Measurements from ENCODE around the gene MIPOL1. TPM values are rescaled to one million over a fixed set of nuclear protein-coding genes. Genes with fewer than 3 reads are reported as not detected.
A peak's percentile ranks its signal among the peaks of the same experiment; 100 is the strongest.

MIPOL1 gene
- total and polyA plus RNA-seq, 2 of the 13 experiments (the other 11 are each of a cell fraction or from before 2014, with no cell fraction given): 8.6 to 34.2 TPM

DNA sequence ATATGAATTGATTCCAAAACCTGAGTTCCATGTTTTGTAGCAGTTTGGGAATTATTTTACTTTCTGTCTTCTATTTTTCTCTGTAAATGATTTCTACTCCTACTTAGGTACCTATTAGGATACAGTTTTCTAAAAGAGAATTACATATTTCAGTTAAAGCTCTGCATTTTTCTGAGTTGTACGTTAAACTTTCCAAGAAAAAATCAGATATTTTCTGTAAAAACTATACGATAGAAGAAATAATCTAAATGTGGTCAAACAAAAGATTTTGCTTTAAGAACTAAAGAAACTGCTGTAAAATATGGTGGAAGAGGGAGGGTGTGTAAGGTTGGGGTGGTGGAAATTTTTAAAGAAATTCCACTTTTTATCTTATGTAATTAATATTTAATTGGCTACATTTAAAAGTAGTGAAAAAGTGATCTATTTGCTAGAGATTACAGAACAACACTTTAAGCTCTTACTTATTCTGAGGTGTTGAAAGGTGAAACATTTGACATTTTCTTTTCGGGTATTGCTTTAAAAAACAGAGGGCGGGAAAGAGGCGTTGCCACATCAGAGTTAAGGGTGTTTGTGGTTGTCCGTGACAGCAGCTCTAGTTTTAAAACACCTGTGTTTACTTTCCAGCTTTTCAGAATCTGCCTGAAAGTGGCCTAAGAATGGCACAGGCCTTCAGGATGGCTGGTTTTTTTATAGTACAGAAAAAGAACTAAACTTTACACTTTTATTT lies 187.3 kb downstream of the MIPOL1 start (continued):
- TF ChIP-seq, protein P1, sequence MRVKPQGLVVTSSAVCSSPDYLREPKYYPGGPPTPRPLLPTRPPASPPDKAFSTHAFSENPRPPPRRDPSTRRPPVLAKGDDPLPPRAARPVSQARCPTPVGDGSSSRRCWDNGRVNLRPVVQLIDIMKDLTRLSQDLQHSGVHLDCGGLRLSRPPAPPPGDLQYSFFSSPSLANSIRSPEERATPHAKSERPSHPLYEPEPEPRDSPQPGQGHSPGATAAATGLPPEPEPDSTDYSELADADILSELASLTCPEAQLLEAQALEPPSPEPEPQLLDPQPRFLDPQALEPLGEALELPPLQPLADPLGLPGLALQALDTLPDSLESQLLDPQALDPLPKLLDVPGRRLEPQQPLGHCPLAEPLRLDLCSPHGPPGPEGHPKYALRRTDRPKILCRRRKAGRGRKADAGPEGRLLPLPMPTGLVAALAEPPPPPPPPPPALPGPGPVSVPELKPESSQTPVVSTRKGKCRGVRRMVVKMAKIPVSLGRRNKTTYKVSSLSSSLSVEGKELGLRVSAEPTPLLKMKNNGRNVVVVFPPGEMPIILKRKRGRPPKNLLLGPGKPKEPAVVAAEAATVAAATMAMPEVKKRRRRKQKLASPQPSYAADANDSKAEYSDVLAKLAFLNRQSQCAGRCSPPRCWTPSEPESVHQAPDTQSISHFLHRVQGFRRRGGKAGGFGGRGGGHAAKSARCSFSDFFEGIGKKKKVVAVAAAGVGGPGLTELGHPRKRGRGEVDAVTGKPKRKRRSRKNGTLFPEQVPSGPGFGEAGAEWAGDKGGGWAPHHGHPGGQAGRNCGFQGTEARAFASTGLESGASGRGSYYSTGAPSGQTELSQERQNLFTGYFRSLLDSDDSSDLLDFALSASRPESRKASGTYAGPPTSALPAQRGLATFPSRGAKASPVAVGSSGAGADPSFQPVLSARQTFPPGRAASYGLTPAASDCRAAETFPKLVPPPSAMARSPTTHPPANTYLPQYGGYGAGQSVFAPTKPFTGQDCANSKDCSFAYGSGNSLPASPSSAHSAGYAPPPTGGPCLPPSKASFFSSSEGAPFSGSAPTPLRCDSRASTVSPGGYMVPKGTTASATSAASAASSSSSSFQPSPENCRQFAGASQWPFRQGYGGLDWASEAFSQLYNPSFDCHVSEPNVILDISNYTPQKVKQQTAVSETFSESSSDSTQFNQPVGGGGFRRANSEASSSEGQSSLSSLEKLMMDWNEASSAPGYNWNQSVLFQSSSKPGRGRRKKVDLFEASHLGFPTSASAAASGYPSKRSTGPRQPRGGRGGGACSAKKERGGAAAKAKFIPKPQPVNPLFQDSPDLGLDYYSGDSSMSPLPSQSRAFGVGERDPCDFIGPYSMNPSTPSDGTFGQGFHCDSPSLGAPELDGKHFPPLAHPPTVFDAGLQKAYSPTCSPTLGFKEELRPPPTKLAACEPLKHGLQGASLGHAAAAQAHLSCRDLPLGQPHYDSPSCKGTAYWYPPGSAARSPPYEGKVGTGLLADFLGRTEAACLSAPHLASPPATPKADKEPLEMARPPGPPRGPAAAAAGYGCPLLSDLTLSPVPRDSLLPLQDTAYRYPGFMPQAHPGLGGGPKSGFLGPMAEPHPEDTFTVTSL (CRISPR knock-in tag; IDR thresholded peaks at IDR 0.05; ENCODE audit: borderline replicate concordance): peak; percentile 74; the same call in 1 of the 2 replicates
- TF ChIP-seq CEBPB (IDR thresholded peaks at IDR 0.05; ENCODE audit: borderline replicate concordance, low read depth, low read length) (peak; percentile 89; the same call in 1 of the 2 replicates), MTA1 (CRISPR knock-in tag; IDR thresholded peaks at IDR 0.05; ENCODE audit: borderline replicate concordance) (no peak), IRF2 (CRISPR knock-in tag; IDR thresholded peaks at IDR 0.05) (0 out of 2 replicates have a peak, but pooled peaks have one; percentile 64), PRMT3 (CRISPR knock-in tag; IDR thresholded peaks at IDR 0.05; ENCODE audit: borderline replicate concordance, low read depth) (no peak), ZNF670 (CRISPR knock-in tag; IDR thresholded peaks at IDR 0.05; ENCODE audit: borderline replicate concordance) (0 out of 2 replicates have a peak, but pooled peaks have one; percentile 49), RCOR2 (CRISPR knock-in tag; IDR thresholded peaks at IDR 0.05) (0 out of 2 replicates have a peak, but pooled peaks have one; percentile 17), CREM (IDR thresholded peaks at IDR 0.05) (peak; percentile 41; the same call in 1 of the 2 replicates), CREM (CRISPR knock-in tag; IDR thresholded peaks at IDR 0.05) (no peak), HOXA5 (CRISPR knock-in tag; IDR thresholded peaks at IDR 0.05) (0 out of 2 replicates have a peak, but pooled peaks have one; percentile 43), ZFAT (CRISPR knock-in tag; conservative IDR thresholded peaks at IDR 0.05) (no peak), ZBTB42 (CRISPR knock-in tag; IDR thresholded peaks at IDR 0.05) (no peak), AHR (CRISPR knock-in tag; IDR thresholded peaks at IDR 0.05) (no peak), ATF2 (CRISPR knock-in tag; IDR thresholded peaks at IDR 0.05) (peak; percentile 74; the same call in 1 of the 2 replicates), SIX1 (CRISPR knock-in tag; IDR thresholded peaks at IDR 0.05; ENCODE audit: borderline replicate concordance) (peak; percentile 54; the same call in 1 of the 2 replicates), FOXJ3 (CRISPR knock-in tag; IDR thresholded peaks at IDR 0.05; ENCODE audit: borderline replicate concordance) (peak; percentile 88; the same call in 1 of the 2 replicates)
- TF ChIP-seq, protein P2, sequence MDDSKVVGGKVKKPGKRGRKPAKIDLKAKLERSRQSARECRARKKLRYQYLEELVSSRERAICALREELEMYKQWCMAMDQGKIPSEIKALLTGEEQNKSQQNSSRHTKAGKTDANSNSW (CRISPR knock-in tag; IDR thresholded peaks at IDR 0.05; ENCODE audit: borderline replicate concordance): no peak
- TF ChIP-seq, protein P3, sequence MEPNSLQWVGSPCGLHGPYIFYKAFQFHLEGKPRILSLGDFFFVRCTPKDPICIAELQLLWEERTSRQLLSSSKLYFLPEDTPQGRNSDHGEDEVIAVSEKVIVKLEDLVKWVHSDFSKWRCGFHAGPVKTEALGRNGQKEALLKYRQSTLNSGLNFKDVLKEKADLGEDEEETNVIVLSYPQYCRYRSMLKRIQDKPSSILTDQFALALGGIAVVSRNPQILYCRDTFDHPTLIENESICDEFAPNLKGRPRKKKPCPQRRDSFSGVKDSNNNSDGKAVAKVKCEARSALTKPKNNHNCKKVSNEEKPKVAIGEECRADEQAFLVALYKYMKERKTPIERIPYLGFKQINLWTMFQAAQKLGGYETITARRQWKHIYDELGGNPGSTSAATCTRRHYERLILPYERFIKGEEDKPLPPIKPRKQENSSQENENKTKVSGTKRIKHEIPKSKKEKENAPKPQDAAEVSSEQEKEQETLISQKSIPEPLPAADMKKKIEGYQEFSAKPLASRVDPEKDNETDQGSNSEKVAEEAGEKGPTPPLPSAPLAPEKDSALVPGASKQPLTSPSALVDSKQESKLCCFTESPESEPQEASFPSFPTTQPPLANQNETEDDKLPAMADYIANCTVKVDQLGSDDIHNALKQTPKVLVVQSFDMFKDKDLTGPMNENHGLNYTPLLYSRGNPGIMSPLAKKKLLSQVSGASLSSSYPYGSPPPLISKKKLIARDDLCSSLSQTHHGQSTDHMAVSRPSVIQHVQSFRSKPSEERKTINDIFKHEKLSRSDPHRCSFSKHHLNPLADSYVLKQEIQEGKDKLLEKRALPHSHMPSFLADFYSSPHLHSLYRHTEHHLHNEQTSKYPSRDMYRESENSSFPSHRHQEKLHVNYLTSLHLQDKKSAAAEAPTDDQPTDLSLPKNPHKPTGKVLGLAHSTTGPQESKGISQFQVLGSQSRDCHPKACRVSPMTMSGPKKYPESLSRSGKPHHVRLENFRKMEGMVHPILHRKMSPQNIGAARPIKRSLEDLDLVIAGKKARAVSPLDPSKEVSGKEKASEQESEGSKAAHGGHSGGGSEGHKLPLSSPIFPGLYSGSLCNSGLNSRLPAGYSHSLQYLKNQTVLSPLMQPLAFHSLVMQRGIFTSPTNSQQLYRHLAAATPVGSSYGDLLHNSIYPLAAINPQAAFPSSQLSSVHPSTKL (CRISPR knock-in tag; IDR thresholded peaks at IDR 0.05): peak; percentile 89
